GM23338 (cell line): ENCODE measurements around the gene FIBP.

ENCODE experiments used
- CREB1 ChIP-seq: fragments of 250-450 bp; sonication (Bioruptor Pico); IDR thresholded peaks from 2 replicates; pipeline ENCODE4 v1.5.0; 2020; ENCODE audit warnings: low read depth, mild to moderate bottlenecking, moderate library complexity
- EZH2 ChIP-seq: fragments of 200-600 bp; sonication (generic); IDR thresholded peaks from one replicate; pipeline ENCODE4 v1.8.0; 2017; ENCODE audit warnings: antibody characterized with exemption, mild to moderate bottlenecking, low read depth; ENCODE audit not compliant: unreplicated experiment
- EZH2phosphoT487 ChIP-seq: fragments of 200-600 bp; sonication (generic); IDR thresholded peaks from one replicate; pipeline ENCODE4 v1.8.1; 2018; ENCODE audit warnings: antibody characterized with exemption; ENCODE audit not compliant: unreplicated experiment
- JUNB ChIP-seq: IDR thresholded peaks from one replicate; pipeline ENCODE4 v1.6.1; 2016; ENCODE audit warnings: antibody characterized with exemption; ENCODE audit not compliant: unreplicated experiment
- POLR2AphosphoS5 ChIP-seq: IDR thresholded peaks from 2 replicates; pipeline ENCODE4 v1.6.1; 2016; ENCODE audit warnings: antibody characterized with exemption, low read depth
- TF ChIP-seq, protein P1 (sequence below), 2 experiments: fragments of 200-600 bp in 1 of 2; sonication (generic) in 1 of 2; conservative IDR thresholded peaks; 2 replicates each; pipeline versions ENCODE4 v1.5.1 to v1.6.1; 2016 to 2017; ENCODE audit warnings: antibody characterized with exemption in 2 of 2, low read depth in 2 of 2, mild to moderate bottlenecking in 2 of 2, moderate library complexity in 1 of 2
- TF ChIP-seq, protein P2 (sequence below): IDR thresholded peaks from one replicate; pipeline ENCODE4 v1.6.1; 2018; ENCODE audit warnings: antibody characterized with exemption; ENCODE audit not compliant: unreplicated experiment

DNA sequence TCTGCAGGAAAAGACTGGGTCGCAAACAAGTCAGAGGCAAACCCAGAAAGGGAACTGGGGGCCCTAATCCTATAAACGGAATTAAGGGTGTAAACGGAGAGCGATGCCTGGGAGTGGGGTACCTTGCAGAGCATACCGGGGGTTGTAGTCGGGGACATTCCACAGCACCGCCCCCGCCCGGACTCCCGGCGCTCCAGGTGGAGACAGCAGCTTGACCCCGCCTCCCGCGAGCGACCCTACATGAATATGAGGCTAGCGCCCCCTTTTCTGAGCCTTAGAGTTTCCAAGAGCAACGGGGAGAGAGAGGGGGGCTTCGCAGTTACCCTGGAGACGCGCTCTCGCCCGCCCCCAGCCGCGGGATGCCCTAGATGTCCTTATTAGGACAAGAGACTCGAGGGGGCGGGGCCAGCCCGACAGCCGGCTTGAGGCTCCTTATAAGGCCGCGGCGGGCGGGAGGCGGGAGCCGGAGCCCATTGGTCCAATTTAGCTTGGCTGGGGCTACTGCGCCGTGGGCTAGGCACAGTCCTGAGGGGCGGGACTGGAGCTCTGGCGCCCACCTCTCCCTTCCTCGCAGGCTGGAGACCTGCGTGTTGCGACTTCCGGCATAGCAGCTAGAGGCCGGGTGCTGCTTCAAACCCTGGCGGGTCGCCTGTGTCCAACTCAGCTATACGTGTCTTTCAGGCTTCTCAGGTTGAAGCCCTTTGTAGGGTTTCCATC, 29.0 kb downstream of the FIBP start:
- no peak for TF ChIP-seq EZH2phosphoT487
- peak; percentile 87 for TF ChIP-seq POLR2AphosphoS5
- TF ChIP-seq EZH2 = no peak
- TF ChIP-seq, protein P1, sequence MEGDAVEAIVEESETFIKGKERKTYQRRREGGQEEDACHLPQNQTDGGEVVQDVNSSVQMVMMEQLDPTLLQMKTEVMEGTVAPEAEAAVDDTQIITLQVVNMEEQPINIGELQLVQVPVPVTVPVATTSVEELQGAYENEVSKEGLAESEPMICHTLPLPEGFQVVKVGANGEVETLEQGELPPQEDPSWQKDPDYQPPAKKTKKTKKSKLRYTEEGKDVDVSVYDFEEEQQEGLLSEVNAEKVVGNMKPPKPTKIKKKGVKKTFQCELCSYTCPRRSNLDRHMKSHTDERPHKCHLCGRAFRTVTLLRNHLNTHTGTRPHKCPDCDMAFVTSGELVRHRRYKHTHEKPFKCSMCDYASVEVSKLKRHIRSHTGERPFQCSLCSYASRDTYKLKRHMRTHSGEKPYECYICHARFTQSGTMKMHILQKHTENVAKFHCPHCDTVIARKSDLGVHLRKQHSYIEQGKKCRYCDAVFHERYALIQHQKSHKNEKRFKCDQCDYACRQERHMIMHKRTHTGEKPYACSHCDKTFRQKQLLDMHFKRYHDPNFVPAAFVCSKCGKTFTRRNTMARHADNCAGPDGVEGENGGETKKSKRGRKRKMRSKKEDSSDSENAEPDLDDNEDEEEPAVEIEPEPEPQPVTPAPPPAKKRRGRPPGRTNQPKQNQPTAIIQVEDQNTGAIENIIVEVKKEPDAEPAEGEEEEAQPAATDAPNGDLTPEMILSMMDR (conservative IDR thresholded peaks at IDR 0.05; ENCODE audit: low read depth in 2 of 2) = peak in 1 of 2 experiments; percentile 55; a peak in 2 of 4 replicates
- no peak for TF ChIP-seq CREB1 (CRISPR knock-in tag)
- TF ChIP-seq, protein P2, sequence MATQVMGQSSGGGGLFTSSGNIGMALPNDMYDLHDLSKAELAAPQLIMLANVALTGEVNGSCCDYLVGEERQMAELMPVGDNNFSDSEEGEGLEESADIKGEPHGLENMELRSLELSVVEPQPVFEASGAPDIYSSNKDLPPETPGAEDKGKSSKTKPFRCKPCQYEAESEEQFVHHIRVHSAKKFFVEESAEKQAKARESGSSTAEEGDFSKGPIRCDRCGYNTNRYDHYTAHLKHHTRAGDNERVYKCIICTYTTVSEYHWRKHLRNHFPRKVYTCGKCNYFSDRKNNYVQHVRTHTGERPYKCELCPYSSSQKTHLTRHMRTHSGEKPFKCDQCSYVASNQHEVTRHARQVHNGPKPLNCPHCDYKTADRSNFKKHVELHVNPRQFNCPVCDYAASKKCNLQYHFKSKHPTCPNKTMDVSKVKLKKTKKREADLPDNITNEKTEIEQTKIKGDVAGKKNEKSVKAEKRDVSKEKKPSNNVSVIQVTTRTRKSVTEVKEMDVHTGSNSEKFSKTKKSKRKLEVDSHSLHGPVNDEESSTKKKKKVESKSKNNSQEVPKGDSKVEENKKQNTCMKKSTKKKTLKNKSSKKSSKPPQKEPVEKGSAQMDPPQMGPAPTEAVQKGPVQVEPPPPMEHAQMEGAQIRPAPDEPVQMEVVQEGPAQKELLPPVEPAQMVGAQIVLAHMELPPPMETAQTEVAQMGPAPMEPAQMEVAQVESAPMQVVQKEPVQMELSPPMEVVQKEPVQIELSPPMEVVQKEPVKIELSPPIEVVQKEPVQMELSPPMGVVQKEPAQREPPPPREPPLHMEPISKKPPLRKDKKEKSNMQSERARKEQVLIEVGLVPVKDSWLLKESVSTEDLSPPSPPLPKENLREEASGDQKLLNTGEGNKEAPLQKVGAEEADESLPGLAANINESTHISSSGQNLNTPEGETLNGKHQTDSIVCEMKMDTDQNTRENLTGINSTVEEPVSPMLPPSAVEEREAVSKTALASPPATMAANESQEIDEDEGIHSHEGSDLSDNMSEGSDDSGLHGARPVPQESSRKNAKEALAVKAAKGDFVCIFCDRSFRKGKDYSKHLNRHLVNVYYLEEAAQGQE = no peak
- TF ChIP-seq JUNB = no peak
